ENCODE measurements around the gene TPRKB. TPM values are rescaled to one million over a fixed set of nuclear protein-coding genes. Genes with fewer than 3 reads are reported as not detected.
"Not testable (repeated sequence)": the region's sequence is repeated elsewhere in the genome, so short reads cannot be mapped to it uniquely, and the experiment has no call there.

The TPRKB gene
- total RNA-seq, 4 donors from 2014 or later, result 16.2 to 25.7 (median 19.7) TPM

GRCh38 chr2:73703675-73704074, 33.5 kb downstream of the TPRKB start:
- intact Hi-C loops (cut with DNase I), result no loop called here
- WGBS, 2 donors, result 92 to 97% methylated on average over 3 to 5 of the region's 5 CpGs
- no peak overlapping the region for H3K27ac ChIP-seq
- no peak overlapping the region for H3K4me3 ChIP-seq (replicated peaks in 1 of 3)
- no peaks in the 10 kb centered on the region for H3K36me3 ChIP-seq
- DNase-seq, result no peak
- H3K4me1 ChIP-seq, result no peaks in the 10 kb centered on the region
- no peaks in the 10 kb centered on the region for H3K9me3 ChIP-seq
- no peaks in the 10 kb centered on the region for H3K27me3 ChIP-seq
- no peak for TF ChIP-seq POLR2A (IDR thresholded peaks at IDR 0.05)
- TF ChIP-seq CTCF (IDR thresholded peaks at IDR 0.05), result no peak

GRCh38 chr2:73702852-73703493, 34.2 kb downstream of the TPRKB start:
- DNase-seq; H3K9me3 ChIP-seq; H3K4me3 ChIP-seq (replicated peaks in 1 of 3); H3K4me1 ChIP-seq; H3K27ac ChIP-seq; intact Hi-C loops (cut with DNase I); H3K27me3 ChIP-seq; H3K36me3 ChIP-seq: not testable (repeated sequence)
- 64 to 68% methylated on average over 3 of the region's 3 CpGs for WGBS, 2 donors

GRCh38 chr2:73701968-73702665, 35.0 kb downstream of the TPRKB start:
- Histone ChIP-seq H3K36me3 (no peaks in the 10 kb centered on the region), H3K9me3 (no peaks in the 10 kb centered on the region), H3K4me1 (no peaks in the 10 kb centered on the region), H3K4me3 (replicated peaks in 1 of 3) (no peak overlapping the region), H3K27ac (no peak overlapping the region), H3K27me3 (no peaks in the 10 kb centered on the region)
- TF ChIP-seq POLR2A (IDR thresholded peaks at IDR 0.05), result no peak
- TF ChIP-seq CTCF (IDR thresholded peaks at IDR 0.05), result no peak
- 79% methylated on average over 6 to 7 of the region's 8 CpGs for WGBS, 2 donors
- intact Hi-C loops (cut with DNase I), result no loop called here
- no peak for DNase-seq

GRCh38 chr2:73701448-73701765, 35.7 kb downstream of the TPRKB start:
- H3K9me3 ChIP-seq; intact Hi-C loops (cut with DNase I); H3K4me1 ChIP-seq; H3K36me3 ChIP-seq; H3K4me3 ChIP-seq (replicated peaks in 1 of 3); H3K27me3 ChIP-seq; H3K27ac ChIP-seq; DNase-seq: not testable (repeated sequence)
- 67 to 88% methylated on average over 3 of the region's 3 CpGs for WGBS, 2 donors

- intact Hi-C loops (cut with DNase I), result no loop called here
- no peak for DNase-seq
- Histone ChIP-seq H3K4me3 (replicated peaks in 1 of 3) (no peak overlapping the region), H3K9me3 (no peaks in the 10 kb centered on the region), H3K27ac (no peak overlapping the region), H3K27me3 (no peaks in the 10 kb centered on the region), H3K4me1 (no peaks in the 10 kb centered on the region), H3K36me3 (no peaks in the 10 kb centered on the region)
- TF ChIP-seq CTCF (IDR thresholded peaks at IDR 0.05) (no peak), POLR2A (IDR thresholded peaks at IDR 0.05) (no peak)
- 66 to 89% methylated on average over 20 to 23 of the region's 23 CpGs for WGBS, 2 donors
These were observed 36.3 kb downstream of the TPRKB start for GRCh38 chr2:73700661-73701447.

GRCh38 chr2:73700131-73700611, 37.0 kb downstream of the TPRKB start:
- Histone ChIP-seq H3K4me1 (no peaks in the 10 kb centered on the region), H3K27ac (no peak overlapping the region), H3K27me3 (no peaks in the 10 kb centered on the region), H3K4me3 (replicated peaks in 1 of 3) (no peak overlapping the region), H3K9me3 (no peaks in the 10 kb centered on the region), H3K36me3 (no peaks in the 10 kb centered on the region)
- no peak for DNase-seq
- intact Hi-C loops (cut with DNase I), result no loop called here
- 65 to 79% methylated on average over 5 of the region's 5 CpGs for WGBS, 2 donors
- TF ChIP-seq POLR2A (IDR thresholded peaks at IDR 0.05), result no peak
- no peak for TF ChIP-seq CTCF (IDR thresholded peaks at IDR 0.05)
